ENCODE results near the gene MICU1.

MICU1 gene

DNA sequence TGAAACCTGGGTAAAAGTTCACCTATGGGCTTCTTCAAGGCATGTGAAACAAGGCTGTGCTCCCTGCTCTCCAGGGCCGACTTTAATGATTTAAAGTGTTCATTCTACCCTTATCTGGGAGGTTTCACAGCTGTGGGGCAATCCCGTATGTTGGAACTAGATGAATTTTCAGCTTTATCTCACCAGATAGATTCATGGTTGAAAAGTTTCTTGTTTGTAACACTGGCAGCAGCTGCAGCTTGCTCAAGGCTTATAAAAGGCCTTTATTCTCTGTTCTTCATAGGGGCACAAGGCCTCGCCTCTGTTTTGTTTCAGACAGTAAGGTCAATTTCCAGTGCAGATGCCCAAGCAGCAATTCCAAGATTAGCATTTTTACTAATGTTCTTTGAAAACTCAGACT, 200.7 kb downstream of the MICU1 start:
- no peak for ATAC-seq
- TF ChIP-seq, protein P1, sequence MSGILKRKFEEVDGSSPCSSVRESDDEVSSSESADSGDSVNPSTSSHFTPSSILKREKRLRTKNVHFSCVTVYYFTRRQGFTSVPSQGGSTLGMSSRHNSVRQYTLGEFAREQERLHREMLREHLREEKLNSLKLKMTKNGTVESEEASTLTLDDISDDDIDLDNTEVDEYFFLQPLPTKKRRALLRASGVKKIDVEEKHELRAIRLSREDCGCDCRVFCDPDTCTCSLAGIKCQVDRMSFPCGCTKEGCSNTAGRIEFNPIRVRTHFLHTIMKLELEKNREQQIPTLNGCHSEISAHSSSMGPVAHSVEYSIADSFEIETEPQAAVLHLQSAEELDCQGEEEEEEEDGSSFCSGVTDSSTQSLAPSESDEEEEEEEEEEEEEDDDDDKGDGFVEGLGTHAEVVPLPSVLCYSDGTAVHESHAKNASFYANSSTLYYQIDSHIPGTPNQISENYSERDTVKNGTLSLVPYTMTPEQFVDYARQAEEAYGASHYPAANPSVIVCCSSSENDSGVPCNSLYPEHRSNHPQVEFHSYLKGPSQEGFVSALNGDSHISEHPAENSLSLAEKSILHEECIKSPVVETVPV (CRISPR knock-in tag; IDR thresholded peaks at IDR 0.05) = no peak
- TF ChIP-seq, protein P2, sequence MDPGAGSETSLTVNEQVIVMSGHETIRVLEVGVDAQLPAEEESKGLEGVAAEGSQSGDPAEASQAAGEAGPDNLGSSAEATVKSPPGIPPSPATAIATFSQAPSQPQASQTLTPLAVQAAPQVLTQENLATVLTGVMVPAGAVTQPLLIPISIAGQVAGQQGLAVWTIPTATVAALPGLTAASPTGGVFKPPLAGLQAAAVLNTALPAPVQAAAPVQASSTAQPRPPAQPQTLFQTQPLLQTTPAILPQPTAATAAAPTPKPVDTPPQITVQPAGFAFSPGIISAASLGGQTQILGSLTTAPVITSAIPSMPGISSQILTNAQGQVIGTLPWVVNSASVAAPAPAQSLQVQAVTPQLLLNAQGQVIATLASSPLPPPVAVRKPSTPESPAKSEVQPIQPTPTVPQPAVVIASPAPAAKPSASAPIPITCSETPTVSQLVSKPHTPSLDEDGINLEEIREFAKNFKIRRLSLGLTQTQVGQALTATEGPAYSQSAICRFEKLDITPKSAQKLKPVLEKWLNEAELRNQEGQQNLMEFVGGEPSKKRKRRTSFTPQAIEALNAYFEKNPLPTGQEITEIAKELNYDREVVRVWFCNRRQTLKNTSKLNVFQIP (CRISPR knock-in tag; IDR thresholded peaks at IDR 0.05; ENCODE audit: borderline replicate concordance, low read depth) = no peak
- TF ChIP-seq SNAI2 (CRISPR knock-in tag; IDR thresholded peaks at IDR 0.05) = no peak
- TF ChIP-seq CSDC2 (CRISPR knock-in tag; IDR thresholded peaks at IDR 0.05) = no peak
- TF ChIP-seq ESRRG (CRISPR knock-in tag; IDR thresholded peaks at IDR 0.05) = no peak
- no peak for TF ChIP-seq ZNF70 (CRISPR knock-in tag; IDR thresholded peaks at IDR 0.05)
- TF ChIP-seq, protein P3, sequence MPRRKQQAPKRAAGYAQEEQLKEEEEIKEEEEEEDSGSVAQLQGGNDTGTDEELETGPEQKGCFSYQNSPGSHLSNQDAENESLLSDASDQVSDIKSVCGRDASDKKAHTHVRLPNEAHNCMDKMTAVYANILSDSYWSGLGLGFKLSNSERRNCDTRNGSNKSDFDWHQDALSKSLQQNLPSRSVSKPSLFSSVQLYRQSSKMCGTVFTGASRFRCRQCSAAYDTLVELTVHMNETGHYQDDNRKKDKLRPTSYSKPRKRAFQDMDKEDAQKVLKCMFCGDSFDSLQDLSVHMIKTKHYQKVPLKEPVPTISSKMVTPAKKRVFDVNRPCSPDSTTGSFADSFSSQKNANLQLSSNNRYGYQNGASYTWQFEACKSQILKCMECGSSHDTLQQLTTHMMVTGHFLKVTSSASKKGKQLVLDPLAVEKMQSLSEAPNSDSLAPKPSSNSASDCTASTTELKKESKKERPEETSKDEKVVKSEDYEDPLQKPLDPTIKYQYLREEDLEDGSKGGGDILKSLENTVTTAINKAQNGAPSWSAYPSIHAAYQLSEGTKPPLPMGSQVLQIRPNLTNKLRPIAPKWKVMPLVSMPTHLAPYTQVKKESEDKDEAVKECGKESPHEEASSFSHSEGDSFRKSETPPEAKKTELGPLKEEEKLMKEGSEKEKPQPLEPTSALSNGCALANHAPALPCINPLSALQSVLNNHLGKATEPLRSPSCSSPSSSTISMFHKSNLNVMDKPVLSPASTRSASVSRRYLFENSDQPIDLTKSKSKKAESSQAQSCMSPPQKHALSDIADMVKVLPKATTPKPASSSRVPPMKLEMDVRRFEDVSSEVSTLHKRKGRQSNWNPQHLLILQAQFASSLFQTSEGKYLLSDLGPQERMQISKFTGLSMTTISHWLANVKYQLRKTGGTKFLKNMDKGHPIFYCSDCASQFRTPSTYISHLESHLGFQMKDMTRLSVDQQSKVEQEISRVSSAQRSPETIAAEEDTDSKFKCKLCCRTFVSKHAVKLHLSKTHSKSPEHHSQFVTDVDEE (CRISPR knock-in tag; IDR thresholded peaks at IDR 0.05) = no peak
- TF ChIP-seq, protein P4, sequence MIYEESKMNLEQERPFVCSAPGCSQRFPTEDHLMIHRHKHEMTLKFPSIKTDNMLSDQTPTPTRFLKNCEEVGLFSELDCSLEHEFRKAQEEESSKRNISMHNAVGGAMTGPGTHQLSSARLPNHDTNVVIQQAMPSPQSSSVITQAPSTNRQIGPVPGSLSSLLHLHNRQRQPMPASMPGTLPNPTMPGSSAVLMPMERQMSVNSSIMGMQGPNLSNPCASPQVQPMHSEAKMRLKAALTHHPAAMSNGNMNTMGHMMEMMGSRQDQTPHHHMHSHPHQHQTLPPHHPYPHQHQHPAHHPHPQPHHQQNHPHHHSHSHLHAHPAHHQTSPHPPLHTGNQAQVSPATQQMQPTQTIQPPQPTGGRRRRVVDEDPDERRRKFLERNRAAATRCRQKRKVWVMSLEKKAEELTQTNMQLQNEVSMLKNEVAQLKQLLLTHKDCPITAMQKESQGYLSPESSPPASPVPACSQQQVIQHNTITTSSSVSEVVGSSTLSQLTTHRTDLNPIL (CRISPR knock-in tag; IDR thresholded peaks at IDR 0.05; ENCODE audit: low read depth) = no peak
- no peak for TF ChIP-seq ZFP30 (CRISPR knock-in tag; IDR thresholded peaks at IDR 0.05)
- TF ChIP-seq ZNF8 (CRISPR knock-in tag; IDR thresholded peaks at IDR 0.05) = no peak

DNA sequence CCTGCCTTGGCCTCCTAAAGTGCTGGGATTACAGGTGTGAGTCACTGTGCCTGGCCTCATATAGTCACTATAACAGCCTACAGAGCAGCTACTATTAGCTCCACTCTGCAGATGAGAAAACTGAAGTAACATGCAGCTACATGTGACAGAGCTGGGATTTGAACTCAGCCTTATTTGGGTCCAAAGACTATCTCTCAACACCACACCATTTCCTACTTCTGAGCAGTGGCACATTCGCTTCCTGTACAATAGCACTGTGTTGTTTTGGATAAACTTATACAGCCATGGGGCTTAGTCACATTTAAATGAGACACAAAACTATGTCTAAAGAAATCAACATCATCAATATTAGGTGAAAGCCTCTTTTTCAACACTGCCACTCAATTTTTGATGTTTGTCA, 201.3 kb downstream of the MICU1 start:
- TF ChIP-seq ZC3H10 (CRISPR knock-in tag; IDR thresholded peaks at IDR 0.05) (no peak), ZNF565 (CRISPR knock-in tag; conservative IDR thresholded peaks at IDR 0.05; ENCODE audit: low read depth) (no peak), ESRRG (CRISPR knock-in tag; IDR thresholded peaks at IDR 0.05) (no peak), PPARA (CRISPR knock-in tag; IDR thresholded peaks at IDR 0.05; ENCODE audit: borderline replicate concordance) (no peak), OSR1 (CRISPR knock-in tag; IDR thresholded peaks at IDR 0.05) (no peak), ZNF70 (CRISPR knock-in tag; IDR thresholded peaks at IDR 0.05) (no peak), ARNTL (CRISPR knock-in tag; IDR thresholded peaks at IDR 0.05; ENCODE audit: borderline replicate concordance, low read depth) (no peak), BACH2 (CRISPR knock-in tag; IDR thresholded peaks at IDR 0.05; ENCODE audit: borderline replicate concordance) (no peak), RARB (CRISPR knock-in tag; IDR thresholded peaks at IDR 0.05) (no peak), GLIS3 (CRISPR knock-in tag; IDR thresholded peaks at IDR 0.05) (no peak), TOX (CRISPR knock-in tag; IDR thresholded peaks at IDR 0.05; ENCODE audit: borderline replicate concordance) (no peak)
- TF ChIP-seq, protein P3 (CRISPR knock-in tag; IDR thresholded peaks at IDR 0.05) = no peak
- TF ChIP-seq, protein P1 (CRISPR knock-in tag; IDR thresholded peaks at IDR 0.05) = no peak
- TF ChIP-seq, protein P5, sequence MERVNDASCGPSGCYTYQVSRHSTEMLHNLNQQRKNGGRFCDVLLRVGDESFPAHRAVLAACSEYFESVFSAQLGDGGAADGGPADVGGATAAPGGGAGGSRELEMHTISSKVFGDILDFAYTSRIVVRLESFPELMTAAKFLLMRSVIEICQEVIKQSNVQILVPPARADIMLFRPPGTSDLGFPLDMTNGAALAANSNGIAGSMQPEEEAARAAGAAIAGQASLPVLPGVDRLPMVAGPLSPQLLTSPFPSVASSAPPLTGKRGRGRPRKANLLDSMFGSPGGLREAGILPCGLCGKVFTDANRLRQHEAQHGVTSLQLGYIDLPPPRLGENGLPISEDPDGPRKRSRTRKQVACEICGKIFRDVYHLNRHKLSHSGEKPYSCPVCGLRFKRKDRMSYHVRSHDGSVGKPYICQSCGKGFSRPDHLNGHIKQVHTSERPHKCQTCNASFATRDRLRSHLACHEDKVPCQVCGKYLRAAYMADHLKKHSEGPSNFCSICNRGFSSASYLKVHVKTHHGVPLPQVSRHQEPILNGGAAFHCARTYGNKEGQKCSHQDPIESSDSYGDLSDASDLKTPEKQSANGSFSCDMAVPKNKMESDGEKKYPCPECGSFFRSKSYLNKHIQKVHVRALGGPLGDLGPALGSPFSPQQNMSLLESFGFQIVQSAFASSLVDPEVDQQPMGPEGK (CRISPR knock-in tag; IDR thresholded peaks at IDR 0.05; ENCODE audit: borderline replicate concordance) = no peak
- ATAC-seq = no peak
